Measurements from ENCODE around the gene KDM4E. TPM values are rescaled to one million over a fixed set of nuclear protein-coding genes. Genes with fewer than 3 reads are reported as not detected.

The KDM4E gene
- total RNA-seq (not detected), polyA plus RNA-seq (not detected)

DNA sequence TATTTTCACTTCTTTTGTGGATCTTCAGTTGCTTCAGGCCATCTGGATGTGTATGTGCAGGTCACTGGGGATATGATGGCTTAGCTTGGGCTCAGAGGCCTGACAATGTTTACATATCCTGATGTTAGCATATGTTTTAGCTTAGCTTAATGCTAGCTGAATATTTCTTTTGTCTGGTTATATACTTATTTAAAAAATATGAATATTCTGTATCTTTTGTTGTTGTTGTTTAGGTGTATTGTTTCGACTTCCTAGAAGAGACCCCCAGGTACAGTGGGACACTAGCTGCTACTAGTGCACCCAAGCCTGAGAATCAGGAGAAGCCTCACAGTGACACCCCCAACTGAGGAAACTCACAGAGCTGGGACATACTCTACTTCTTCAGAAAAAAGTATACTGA, at the start of gene KDM4E:
KDM4E (plus strand) TSS at position 301 of the 400 bp plus-strand sequence. CDS start 300 bp downstream, outside the sequence.
- Histone ChIP-seq H3K36me3 (ENCODE audit: control insufficient read depth, insufficient read depth, low read length) (no peaks in the 10 kb centered on the region), H3K27me3 (ENCODE audit: control insufficient read depth, insufficient read depth, low read length) (no peaks in the 10 kb centered on the region), H3K27ac (ENCODE audit: insufficient read depth, low read length, poor library complexity, severe bottlenecking) (no peak within 1 kb of the TSS), H3K4me1 (ENCODE audit: control insufficient read depth, insufficient read depth, low read length, poor library complexity, severe bottlenecking) (no peaks in the 10 kb centered on the region), H3K9me3 (ENCODE audit: control insufficient read depth in 2 of 2, low read length in 2 of 2) (no peaks in the 10 kb centered on the region), H3K4me3 (ENCODE audit: low read depth, low read length) (no peak within 1 kb of the TSS)
- no peak for DNase-seq
- no peak for ATAC-seq (ENCODE audit: low read depth in 2 of 2)
- Mint-ChIP-seq H3K36me3 (no peaks in the 10 kb centered on the region), H3K27ac (no peak within 1 kb of the TSS), H3K9me3 (no peaks in the 10 kb centered on the region), H3K4me3 (no peak within 1 kb of the TSS), H3K27me3 (peaks cover 4% of the 10 kb centered on the region), H3K4me1 (no peaks in the 10 kb centered on the region)

DNA sequence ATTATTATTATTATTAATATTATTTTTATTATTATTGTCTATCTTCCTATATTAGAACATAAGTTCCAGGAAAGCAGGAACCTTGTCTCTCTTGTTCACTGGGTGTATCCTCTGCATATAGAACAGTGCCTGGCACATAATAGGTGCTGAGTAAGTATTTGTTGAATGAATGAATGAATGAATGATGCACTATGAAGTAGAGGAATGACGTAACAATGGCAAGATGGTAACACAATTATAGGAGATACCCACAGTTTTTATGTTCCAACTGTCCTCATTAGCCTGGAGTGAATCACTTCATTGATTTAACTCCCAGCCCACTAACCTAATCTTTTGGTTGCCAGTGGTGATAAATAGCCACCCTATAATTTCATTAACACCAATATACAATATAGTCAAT, 49.5 kb upstream of the KDM4E start:
- Histone ChIP-seq H3K27me3 (ENCODE audit: control insufficient read depth, insufficient read depth, low read length) (no peaks in the 10 kb centered on the region), H3K4me1 (ENCODE audit: control insufficient read depth, insufficient read depth, low read length, poor library complexity, severe bottlenecking) (peaks cover 12% of the 10 kb centered on the region), H3K4me3 (ENCODE audit: low read depth, low read length) (no peak overlapping the region), H3K9me3 (ENCODE audit: control insufficient read depth in 2 of 2, low read length in 2 of 2) (no peaks in the 10 kb centered on the region), H3K36me3 (ENCODE audit: control insufficient read depth, insufficient read depth, low read length) (peaks cover 13% of the 10 kb centered on the region), H3K27ac (ENCODE audit: insufficient read depth, low read length, poor library complexity, severe bottlenecking) (no peak overlapping the region)
- DNase-seq (no peak), ATAC-seq (ENCODE audit: low read depth in 2 of 2) (no peak)
- Mint-ChIP-seq H3K27ac (no peak overlapping the region), H3K9me3 (peaks cover 0 to 2% (median 0%) of the 10 kb centered on the region in 7 donors), H3K36me3 (peaks cover 13% of the 10 kb centered on the region), H3K4me3 (peak overlapping the region in 1 of 4 donors; percentile 93), H3K27me3 (peaks cover 5% of the 10 kb centered on the region), H3K4me1 (peaks cover 10 to 32% (median 22%) of the 10 kb centered on the region in 4 donors)

DNA sequence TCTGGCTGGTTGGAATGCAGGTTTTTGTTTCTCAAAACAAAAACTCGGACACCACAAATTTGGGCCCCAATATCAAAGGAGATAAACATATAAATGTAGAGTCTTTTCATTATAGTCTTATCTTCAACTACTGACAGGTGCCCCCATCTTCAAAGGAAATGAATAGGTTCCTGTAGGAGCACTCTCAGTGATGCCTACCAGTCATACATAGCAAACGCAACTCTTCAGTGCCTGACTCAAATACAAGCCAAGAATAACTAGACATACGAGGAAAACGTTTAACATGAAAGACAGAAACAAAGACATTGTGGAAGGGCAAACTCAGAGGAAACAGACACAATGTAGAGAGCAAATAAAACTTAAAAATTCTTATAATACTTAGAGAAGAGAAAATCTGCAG, 37.7 kb upstream of the KDM4E start:
- Histone ChIP-seq H3K4me3 (ENCODE audit: low read depth, low read length) (no peak overlapping the region), H3K4me1 (ENCODE audit: control insufficient read depth, insufficient read depth, low read length, poor library complexity, severe bottlenecking) (no peaks in the 10 kb centered on the region), H3K27me3 (ENCODE audit: control insufficient read depth, insufficient read depth, low read length) (peaks cover 14% of the 10 kb centered on the region), H3K9me3 (ENCODE audit: control insufficient read depth in 2 of 2, low read length in 2 of 2) (no peaks in the 10 kb centered on the region), H3K36me3 (ENCODE audit: control insufficient read depth, insufficient read depth, low read length) (no peaks in the 10 kb centered on the region), H3K27ac (ENCODE audit: insufficient read depth, low read length, poor library complexity, severe bottlenecking) (no peak overlapping the region)
- peaks cover 51% of the 10 kb centered on the region for H3K27me3 Mint-ChIP-seq
- peak overlapping the region in 1 of 3 donors; percentile 73 for H3K27ac Mint-ChIP-seq
- H3K4me3 Mint-ChIP-seq = no peak overlapping the region
- ATAC-seq (ENCODE audit: low read depth in 2 of 2) = no peak
- peaks cover 0 to 2% (median 0%) of the 10 kb centered on the region in 7 donors for H3K9me3 Mint-ChIP-seq
- DNase-seq = no peak
- H3K4me1 Mint-ChIP-seq = no peaks in the 10 kb centered on the region
- peaks cover 3% of the 10 kb centered on the region for H3K36me3 Mint-ChIP-seq

DNA sequence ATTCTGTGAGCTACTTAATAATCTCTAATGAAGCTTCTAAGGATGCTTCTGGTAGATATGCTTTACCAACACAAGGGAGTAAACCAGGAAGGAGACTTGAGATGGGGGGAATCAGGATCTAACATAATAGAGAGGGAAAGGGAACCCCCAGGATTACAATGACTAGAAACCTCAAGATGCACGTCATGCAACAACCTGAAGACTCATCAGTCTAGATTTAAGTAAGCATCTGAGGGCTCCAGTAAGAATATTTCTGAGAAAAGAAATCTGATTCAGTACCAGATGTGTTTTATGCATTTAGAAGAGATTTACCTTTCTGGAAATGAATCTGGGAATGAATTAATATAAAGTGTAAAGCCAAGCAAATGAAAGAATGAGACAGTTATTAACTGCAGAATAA, 36.3 kb upstream of the KDM4E start:
- H3K36me3 Mint-ChIP-seq = peaks cover 3% of the 10 kb centered on the region
- Histone ChIP-seq H3K9me3 (ENCODE audit: control insufficient read depth in 2 of 2, low read length in 2 of 2) (no peaks in the 10 kb centered on the region), H3K36me3 (ENCODE audit: control insufficient read depth, insufficient read depth, low read length) (no peaks in the 10 kb centered on the region), H3K27me3 (ENCODE audit: control insufficient read depth, insufficient read depth, low read length) (peaks cover 19% of the 10 kb centered on the region), H3K4me1 (ENCODE audit: control insufficient read depth, insufficient read depth, low read length, poor library complexity, severe bottlenecking) (no peaks in the 10 kb centered on the region), H3K27ac (ENCODE audit: insufficient read depth, low read length, poor library complexity, severe bottlenecking) (no peak overlapping the region), H3K4me3 (ENCODE audit: low read depth, low read length) (no peak overlapping the region)
- H3K4me3 Mint-ChIP-seq = no peak overlapping the region
- peaks cover 0 to 2% (median 0%) of the 10 kb centered on the region in 7 donors for H3K9me3 Mint-ChIP-seq
- no peak overlapping the region for H3K27ac Mint-ChIP-seq
- ATAC-seq (ENCODE audit: low read depth in 2 of 2) = no peak
- peaks cover 51% of the 10 kb centered on the region for H3K27me3 Mint-ChIP-seq
- no peaks in the 10 kb centered on the region for H3K4me1 Mint-ChIP-seq
- no peak for DNase-seq

DNA sequence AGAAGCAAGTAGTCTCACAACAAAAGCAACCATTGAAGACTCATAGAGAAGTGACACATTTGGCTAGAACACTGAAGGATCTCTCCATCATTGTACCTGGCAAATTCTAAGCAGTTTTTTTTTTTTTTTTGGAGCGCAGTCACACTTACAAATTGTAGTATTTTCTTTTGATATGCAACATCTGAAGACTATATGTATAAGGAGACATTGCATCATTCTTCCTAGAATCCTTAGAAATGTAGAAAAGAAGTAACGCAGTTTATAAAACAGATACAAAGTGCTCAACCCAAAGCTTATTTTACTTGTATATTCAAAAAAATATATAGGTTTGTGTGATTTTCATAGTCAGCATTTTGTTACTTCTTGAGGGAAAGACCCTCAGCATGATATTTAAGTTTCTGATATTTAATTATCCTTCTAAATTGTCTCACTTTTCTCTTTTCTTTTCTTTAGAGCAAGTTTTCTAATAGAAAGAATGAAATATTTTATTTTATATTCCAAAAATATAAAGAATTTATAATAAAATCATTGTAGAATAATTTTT, 31.6 kb upstream of the KDM4E start:
- H3K27me3 Mint-ChIP-seq = peaks cover 30% of the 10 kb centered on the region
- H3K4me3 Mint-ChIP-seq = no peak overlapping the region
- H3K4me1 Mint-ChIP-seq = no peaks in the 10 kb centered on the region

DNA sequence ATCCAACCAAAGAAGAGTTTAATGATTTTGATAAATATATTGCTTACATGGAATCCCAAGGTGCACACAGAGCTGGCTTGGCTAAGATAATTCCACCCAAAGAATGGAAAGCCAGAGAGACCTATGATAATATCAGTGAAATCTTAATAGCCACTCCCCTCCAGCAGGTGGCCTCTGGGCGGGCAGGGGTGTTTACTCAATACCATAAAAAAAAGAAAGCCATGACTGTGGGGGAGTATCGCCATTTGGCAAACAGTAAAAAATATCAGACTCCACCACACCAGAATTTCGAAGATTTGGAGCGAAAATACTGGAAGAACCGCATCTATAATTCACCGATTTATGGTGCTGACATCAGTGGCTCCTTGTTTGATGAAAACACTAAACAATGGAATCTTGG, 27.6 kb upstream of the KDM4E start:
- Mint-ChIP-seq H3K27me3 (no peaks in the 10 kb centered on the region), H3K36me3 (peaks cover 6% of the 10 kb centered on the region), H3K4me1 (no peaks in the 10 kb centered on the region), H3K9me3 (peaks cover 0 to 5% (median 0%) of the 10 kb centered on the region in 7 donors), H3K27ac (no peak overlapping the region), H3K4me3 (no peak overlapping the region)
- Histone ChIP-seq H3K4me1 (ENCODE audit: control insufficient read depth, insufficient read depth, low read length, poor library complexity, severe bottlenecking) (no peaks in the 10 kb centered on the region), H3K36me3 (ENCODE audit: control insufficient read depth, insufficient read depth, low read length) (no peaks in the 10 kb centered on the region), H3K27ac (ENCODE audit: insufficient read depth, low read length, poor library complexity, severe bottlenecking) (no peak overlapping the region), H3K9me3 (ENCODE audit: control insufficient read depth in 2 of 2, low read length in 2 of 2) (no peaks in the 10 kb centered on the region), H3K27me3 (ENCODE audit: control insufficient read depth, insufficient read depth, low read length) (peaks cover 8% of the 10 kb centered on the region), H3K4me3 (ENCODE audit: low read depth, low read length) (no peak overlapping the region)
- no peak for DNase-seq
- ATAC-seq (ENCODE audit: low read depth in 2 of 2) = no peak

More for the DNA sequence above, 31.6 kb upstream of the KDM4E start:
- Mint-ChIP-seq H3K27ac (no peak overlapping the region), H3K9me3 (peaks cover 0 to 2% (median 0%) of the 10 kb centered on the region in 7 donors), H3K36me3 (peaks cover 6% of the 10 kb centered on the region)
- peaks cover 15% of the 10 kb centered on the region for H3K27me3 ChIP-seq (ENCODE audit: control insufficient read depth, insufficient read depth, low read length)
- H3K4me1 ChIP-seq (ENCODE audit: control insufficient read depth, insufficient read depth, low read length, poor library complexity, severe bottlenecking) = no peaks in the 10 kb centered on the region
- H3K4me3 ChIP-seq (ENCODE audit: low read depth, low read length) = no peak overlapping the region
- no peak for ATAC-seq (ENCODE audit: low read depth in 2 of 2)
- no peak overlapping the region for H3K27ac ChIP-seq (ENCODE audit: insufficient read depth, low read length, poor library complexity, severe bottlenecking)
- no peak for DNase-seq
- H3K9me3 ChIP-seq (ENCODE audit: control insufficient read depth in 2 of 2, low read length in 2 of 2) = no peaks in the 10 kb centered on the region
- H3K36me3 ChIP-seq (ENCODE audit: control insufficient read depth, insufficient read depth, low read length) = no peaks in the 10 kb centered on the region

DNA sequence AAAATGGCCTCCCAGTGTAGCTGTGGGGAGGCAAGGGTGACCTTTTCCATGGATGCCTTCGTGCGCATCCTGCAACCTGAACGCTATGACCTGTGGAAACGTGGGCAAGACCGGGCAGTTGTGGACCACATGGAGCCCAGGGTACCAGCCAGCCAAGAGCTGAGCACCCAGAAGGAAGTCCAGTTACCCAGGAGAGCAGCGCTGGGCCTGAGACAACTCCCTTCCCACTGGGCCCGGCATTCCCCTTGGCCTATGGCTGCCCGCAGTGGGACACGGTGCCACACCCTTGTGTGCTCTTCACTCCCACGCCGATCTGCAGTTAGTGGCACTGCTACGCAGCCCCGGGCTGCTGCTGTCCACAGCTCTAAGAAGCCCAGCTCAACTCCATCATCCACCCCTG, 26.8 kb upstream of the KDM4E start:
- ATAC-seq (ENCODE audit: low read depth in 2 of 2) = no peak
- Histone ChIP-seq H3K4me1 (ENCODE audit: control insufficient read depth, insufficient read depth, low read length, poor library complexity, severe bottlenecking) (no peaks in the 10 kb centered on the region), H3K4me3 (ENCODE audit: low read depth, low read length) (no peak overlapping the region), H3K36me3 (ENCODE audit: control insufficient read depth, insufficient read depth, low read length) (no peaks in the 10 kb centered on the region), H3K27ac (ENCODE audit: insufficient read depth, low read length, poor library complexity, severe bottlenecking) (no peak overlapping the region), H3K9me3 (ENCODE audit: control insufficient read depth in 2 of 2, low read length in 2 of 2) (no peaks in the 10 kb centered on the region), H3K27me3 (ENCODE audit: control insufficient read depth, insufficient read depth, low read length) (peaks cover 6% of the 10 kb centered on the region)
- no peaks in the 10 kb centered on the region for H3K4me1 Mint-ChIP-seq
- H3K4me3 Mint-ChIP-seq = no peak overlapping the region
- peak overlapping the region in 1 of 3 donors; percentile 87 for H3K27ac Mint-ChIP-seq
- no peak for DNase-seq
- peaks cover 0 to 5% (median 0%) of the 10 kb centered on the region in 7 donors for H3K9me3 Mint-ChIP-seq
- peaks cover 5% of the 10 kb centered on the region for H3K27me3 Mint-ChIP-seq
- peaks cover 6% of the 10 kb centered on the region for H3K36me3 Mint-ChIP-seq

DNA sequence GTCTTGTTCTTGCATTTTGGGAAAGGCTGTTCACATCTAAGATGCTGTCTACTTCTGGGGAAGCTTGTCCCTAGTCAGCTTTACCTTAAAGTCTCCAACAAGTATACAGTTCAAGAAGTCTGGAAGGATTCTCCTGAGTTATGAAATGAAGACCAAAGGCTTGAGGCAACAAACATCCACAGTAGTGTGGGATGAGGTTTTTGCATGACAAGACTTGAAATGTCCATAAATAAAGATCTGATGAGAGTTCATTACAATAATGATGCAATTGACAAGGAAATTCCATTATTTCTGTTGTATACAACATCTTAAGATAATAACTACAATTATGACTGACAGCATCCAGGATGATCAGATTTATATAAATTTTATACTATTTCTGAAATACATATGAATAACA, 21.3 kb upstream of the KDM4E start:
- Mint-ChIP-seq H3K9me3 (peaks cover 0 to 9% (median 0%) of the 10 kb centered on the region in 7 donors), H3K36me3 (no peaks in the 10 kb centered on the region), H3K27me3 (peaks cover 29% of the 10 kb centered on the region), H3K27ac (no peak overlapping the region), H3K4me1 (no peaks in the 10 kb centered on the region), H3K4me3 (no peak overlapping the region)
- Histone ChIP-seq H3K36me3 (ENCODE audit: control insufficient read depth, insufficient read depth, low read length) (no peaks in the 10 kb centered on the region), H3K4me1 (ENCODE audit: control insufficient read depth, insufficient read depth, low read length, poor library complexity, severe bottlenecking) (no peaks in the 10 kb centered on the region), H3K9me3 (ENCODE audit: control insufficient read depth in 2 of 2, low read length in 2 of 2) (no peaks in the 10 kb centered on the region), H3K27me3 (ENCODE audit: control insufficient read depth, insufficient read depth, low read length) (peaks cover 5% of the 10 kb centered on the region), H3K27ac (ENCODE audit: insufficient read depth, low read length, poor library complexity, severe bottlenecking) (no peak overlapping the region), H3K4me3 (ENCODE audit: low read depth, low read length) (no peak overlapping the region)
- ATAC-seq (ENCODE audit: low read depth in 2 of 2) (no peak), DNase-seq (no peak)
